Stimulated activated CD4-positive, alpha-beta T cell treated with anti-CD3 and anti-CD28 coated beads, Interleukin-12 subunit alpha, Interleukin-12 subunit beta, amount 100 ng/mL, for 4 hours (primary cell): Measurements from ENCODE around the gene ASTN2.
A peak's percentile ranks its signal among the peaks of the same experiment; 100 is the strongest.

Experiments used
- DNase-seq: peaks from one replicate; pipeline ENCODE4 v3.0.0-alpha.2; 2020

Gene ASTN2

GRCh38 chr9:116585204-116585603, 829.7 kb downstream of the ASTN2 start:
- DNase-seq, result no peak

DNA sequence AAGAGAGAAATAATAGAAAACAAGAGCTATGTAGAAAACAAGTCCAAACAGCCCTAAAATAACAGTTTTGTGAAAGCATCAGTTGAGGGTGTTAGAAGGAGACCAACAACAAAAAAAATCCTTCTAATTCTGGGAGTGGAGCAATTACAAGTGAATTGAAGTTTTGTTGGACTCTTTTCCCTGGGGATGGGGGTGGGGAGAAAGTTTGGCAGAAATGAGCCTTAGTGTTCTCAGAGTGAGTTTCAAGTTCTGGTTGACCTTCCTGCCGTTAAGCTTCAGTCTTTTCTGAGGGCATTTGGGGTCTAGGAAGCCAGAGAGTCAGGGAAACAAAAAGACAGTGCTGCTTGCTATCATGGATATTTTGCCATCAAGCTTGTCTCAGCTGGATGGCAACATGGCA, 834.0 kb downstream of the ASTN2 start:
- DNase-seq, result no peak

GRCh38 chr9:116576386-116576785, 838.5 kb downstream of the ASTN2 start:
- no peak for DNase-seq

- no peak for DNase-seq
Observed at GRCh38 chr9:116574027-116574679, 840.7 kb downstream of the ASTN2 start.

GRCh38 chr9:116572095-116572748, 842.6 kb downstream of the ASTN2 start:
- DNase-seq, result peak; percentile 4

DNA sequence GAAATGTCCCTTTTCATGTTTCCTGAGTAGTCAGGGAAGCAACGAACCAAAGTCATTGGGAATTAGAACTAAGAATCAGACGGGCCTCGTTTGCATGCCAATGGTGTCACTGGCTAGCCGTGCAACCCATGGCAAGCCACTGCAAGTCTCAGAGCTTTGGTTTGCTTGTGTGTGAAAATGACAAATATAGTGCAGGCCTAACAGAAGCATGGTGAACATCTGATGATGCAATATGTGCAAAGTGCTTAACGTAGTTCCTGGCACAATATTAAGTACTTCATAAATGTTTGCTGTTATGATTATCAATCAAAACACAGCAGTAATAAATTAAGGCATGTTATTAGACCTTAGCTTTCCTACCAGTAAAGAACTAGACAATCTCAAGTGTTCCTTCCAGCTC, 845.7 kb downstream of the ASTN2 start:
- DNase-seq, result no peak

GRCh38 chr9:116566677-116567488, 848.0 kb downstream of the ASTN2 start:
- no peak for DNase-seq

- DNase-seq, result no peak
Observed at GRCh38 chr9:116565986-116566385, 848.9 kb downstream of the ASTN2 start.

- no peak for DNase-seq
Observed at GRCh38 chr9:116564266-116564793, 850.5 kb downstream of the ASTN2 start.

DNA sequence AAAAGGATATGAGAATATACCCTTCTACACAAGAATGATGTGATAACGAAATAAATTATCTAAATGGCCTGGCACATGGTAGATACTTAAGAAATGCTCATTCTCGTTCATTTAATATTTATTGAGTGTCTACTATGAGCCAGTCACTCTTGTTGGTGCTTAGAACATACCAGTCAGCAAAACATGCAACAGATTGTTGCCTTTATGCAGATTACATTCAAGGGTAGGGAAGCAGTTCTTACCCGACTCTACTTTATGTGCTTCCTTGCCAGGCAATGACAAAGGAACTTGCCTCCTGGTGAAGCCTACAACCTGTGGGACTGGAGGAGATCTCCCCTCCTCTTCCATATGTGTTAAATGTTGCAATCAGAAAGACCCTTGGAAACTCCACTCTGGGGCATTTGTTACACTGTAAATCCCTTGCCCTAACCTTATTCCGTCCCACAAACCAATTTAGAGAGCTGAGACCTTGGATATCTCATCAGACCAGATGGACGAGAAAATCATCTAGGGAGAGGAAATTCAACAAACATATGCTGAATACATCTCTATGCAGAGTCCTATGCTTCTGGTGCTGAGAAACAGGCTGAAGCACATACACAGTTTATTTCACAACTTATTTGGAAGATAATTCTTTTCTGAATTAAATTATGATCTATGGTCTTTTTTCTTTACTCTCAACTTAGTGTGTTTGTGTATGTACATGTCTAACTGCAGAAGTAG, 855.9 kb downstream of the ASTN2 start:
- DNase-seq, result no peak

DNA sequence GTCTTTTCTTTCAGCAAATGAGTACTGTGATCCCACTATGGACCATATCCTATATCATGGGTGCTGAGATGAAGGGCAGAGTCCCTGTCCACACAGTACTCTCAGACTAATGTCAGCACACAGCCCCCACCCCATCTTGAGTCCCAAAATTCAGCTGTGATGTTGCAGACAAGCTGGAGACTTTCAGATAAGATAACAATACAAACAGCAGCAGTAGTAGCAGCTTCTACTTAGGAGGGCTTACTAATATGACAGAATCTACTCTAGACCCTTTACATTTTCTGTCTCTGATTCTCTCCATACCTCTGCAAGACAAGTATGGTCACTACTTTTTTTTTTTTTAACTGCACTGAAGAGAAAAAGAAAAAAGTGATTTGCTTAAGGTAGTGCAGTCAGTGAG, 856.8 kb downstream of the ASTN2 start:
- DNase-seq, result no peak

DNA sequence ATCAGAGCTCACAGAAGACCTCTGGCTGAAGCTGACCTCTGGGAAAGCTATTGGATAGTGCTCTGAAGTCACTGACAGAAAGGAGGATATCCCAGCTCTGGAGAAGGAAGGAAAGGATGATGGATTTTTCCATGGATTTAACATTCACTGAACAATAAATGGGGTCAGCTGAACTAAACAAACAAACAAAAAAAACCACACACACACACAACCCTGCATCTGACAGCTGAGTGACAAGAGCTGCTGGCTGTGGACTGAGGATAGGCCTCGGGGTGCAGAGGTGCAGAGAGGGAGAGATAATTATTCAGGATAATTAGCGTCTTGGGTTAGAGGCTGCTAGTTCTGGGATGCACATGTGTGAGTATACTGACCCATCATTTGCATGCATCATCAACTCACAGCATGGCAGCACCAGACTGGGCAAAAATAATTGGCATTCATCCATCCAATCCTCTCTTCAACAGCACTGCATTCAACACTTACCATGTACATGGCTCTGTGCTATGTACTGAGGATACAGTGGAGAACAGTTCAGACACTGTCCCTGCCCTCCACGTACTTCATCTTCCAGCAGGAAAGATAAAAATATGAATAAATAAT, 859.2 kb downstream of the ASTN2 start:
- DNase-seq, result no peak

GRCh38 chr9:116555119-116555518, 859.7 kb downstream of the ASTN2 start:
- DNase-seq, result no peak

- DNase-seq, result no peak
Observed at GRCh38 chr9:116550696-116551436, 864.0 kb downstream of the ASTN2 start.

DNA sequence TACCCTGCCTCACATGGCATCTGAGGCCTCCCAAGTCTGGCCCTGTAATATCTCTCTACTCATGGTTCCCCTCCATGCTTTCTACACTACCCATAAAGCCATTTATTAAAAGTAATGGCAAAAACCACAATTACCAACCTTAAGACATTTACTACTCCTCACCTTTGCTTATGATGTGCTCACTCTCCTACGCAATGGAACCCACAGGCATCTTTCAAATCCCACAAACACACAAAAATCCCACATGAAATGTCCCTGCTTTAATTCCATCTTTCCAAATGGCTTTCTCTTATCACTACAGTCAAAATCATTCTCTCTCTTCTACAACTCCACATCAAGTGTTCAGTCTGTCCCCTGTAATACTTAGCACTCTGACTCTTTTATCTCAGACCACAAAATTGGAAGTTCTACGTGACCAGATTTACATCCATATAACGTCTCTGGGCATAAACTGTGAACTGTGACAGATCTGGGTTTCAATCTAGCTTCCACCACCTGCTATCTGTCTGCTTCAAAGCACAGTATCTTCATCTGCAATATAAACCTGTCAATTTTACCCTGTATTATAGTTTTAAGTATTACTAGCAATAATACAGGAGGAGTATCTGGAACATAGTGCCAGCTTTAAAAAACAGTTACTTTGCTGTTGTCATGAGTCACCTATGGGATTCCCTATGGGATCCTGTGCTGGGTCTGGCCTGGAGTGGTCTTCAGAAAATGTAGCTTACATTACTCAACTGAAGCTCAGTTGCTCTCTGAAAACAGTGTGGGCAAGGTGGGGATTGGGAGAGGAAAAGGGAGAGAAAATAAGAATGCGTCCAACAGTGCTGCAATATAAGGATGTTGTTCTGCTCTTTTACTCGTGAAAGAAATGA, 864.8 kb downstream of the ASTN2 start:
- DNase-seq, result no peak

GRCh38 chr9:116549061-116549664, 865.7 kb downstream of the ASTN2 start:
- DNase-seq, result no peak

DNA sequence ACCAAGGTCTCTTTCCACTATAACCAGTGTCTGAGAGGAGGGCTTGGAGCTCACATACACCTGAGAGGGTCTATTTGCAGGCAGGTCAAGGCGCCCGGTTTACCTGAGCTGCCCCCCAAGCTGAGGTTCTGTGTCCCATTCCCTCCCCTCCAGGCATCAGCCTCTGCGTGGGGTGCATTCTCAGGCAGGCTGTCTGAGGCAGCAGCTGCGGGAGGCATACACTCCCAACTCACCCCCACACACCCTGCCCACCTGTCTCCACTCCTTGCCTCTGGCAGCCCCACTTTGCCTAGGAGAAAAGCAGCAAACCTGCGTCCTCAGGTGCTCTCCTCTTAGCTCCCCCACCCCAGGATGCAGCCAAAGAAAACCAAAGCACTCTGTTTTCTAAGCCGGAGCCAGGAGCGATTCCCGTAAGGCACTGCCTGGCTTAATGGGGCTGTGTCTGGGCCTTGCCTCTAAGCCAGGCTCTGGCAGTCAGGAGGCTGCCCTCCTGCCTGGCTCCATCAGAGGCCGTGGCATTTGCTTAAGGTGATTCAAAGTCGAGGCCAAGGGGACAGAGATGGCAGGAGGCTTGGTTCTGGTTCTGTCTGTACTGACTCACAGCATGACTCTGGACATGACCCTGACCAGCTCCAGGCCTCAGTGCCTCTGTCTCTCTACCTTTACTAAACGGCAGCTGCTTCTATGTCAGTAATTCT, 867.0 kb downstream of the ASTN2 start:
- no peak for DNase-seq

DNA sequence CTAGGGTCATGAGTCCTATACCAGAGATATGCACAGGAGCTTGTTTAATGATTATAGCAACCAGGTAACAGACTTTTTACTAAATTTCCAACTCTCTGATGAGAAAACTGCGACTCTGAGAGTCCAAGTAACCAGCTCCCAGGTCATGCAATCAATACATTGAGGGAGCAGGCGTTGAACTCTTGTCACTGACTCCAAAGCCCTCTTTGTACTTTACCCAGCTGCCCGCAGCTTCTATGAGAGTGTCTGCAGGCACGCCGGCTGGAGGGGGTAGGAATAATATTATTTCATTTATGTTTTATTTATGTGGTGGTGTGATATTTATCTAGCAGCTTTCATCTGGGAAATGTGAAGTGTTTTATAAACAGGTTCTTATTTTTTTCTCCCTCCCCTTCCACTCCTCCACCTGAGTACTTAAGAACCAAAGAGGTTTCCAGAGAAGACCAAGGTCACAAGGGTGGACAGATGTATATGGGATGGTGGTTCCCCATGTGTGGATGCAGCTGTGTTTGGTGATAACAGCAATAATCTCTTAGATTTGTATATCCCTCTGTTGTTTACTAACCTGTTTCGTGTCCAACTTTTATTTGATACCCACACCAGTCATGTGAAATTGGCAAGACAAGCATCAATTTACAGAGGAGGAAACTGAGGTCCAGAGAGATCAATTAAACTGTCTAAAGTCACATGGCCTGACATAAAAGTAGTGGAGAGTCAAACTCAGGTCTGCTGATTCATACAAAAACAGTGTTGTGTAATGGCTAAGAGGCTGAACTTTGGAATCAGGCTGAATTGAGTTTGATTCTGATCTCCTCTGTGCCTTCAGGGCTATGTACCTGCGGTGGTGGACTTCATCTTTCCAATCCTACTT, 867.9 kb downstream of the ASTN2 start:
- DNase-seq, result no peak

DNA sequence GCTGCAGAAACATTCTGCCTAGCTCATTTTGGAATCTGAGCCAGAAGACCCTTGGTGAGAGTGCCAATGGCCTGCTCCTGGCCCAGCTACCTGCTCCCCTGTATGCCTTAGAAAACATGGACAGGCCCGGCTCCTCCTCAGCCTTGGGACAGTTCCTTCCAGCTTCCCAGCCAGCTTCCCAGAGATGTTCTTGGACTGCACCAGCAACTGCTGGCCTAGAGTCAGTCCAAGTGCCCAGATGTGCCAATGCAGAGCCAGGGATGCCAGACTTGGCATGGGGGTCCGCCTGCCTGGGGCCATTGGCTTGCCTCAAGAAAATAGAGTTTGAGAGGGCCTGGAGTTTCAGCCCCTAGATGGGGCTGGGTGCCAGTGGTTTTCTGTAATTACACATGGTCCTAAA, 870.0 kb downstream of the ASTN2 start:
- no peak for DNase-seq
